K562 (cell line): ENCODE measurements around the gene HECW1. TPM values are rescaled to one million over a fixed set of nuclear protein-coding genes. Genes with fewer than 3 reads are reported as not detected.

Source experiments
- ATF1 ChIP-seq, 2 experiments: fragments of 450-650 bp in 1 of 2; IDR thresholded peaks; 2 replicates each; pipeline ENCODE4 v1.6.1; 2016; ENCODE audit warnings: missing compliant biosample characterization in 1 of 2, missing genetic modification characterization in 1 of 2
- CEBPB ChIP-seq: fragments of 450-650 bp; IDR thresholded peaks from 2 replicates; pipeline ENCODE4 v1.6.1; 2016; ENCODE audit warnings: missing genetic modification characterization, missing compliant biosample characterization
- ETV5 ChIP-seq: sonication (generic); formaldehyde crosslinking; IDR thresholded peaks from 2 replicates; pipeline ENCODE4 v1.4.0; 2020; ENCODE audit warnings: low read depth, mild to moderate bottlenecking, missing genetic modification reagents
- GABPA ChIP-seq: fragments of 200-800 bp; sonication (Bioruptor generic); conservative IDR thresholded peaks from 2 replicates; pipeline ENCODE4 v1.6.1; 2016; ENCODE audit warnings: low read depth, missing genetic modification characterization, missing compliant biosample characterization
- JUN ChIP-seq, 2 experiments: sonication (generic) in 1 of 2; formaldehyde crosslinking in 1 of 2; IDR thresholded peaks; 2 replicates each; pipeline versions ENCODE4 v1.6.1 to v1.8.0; 2012 to 2022; ENCODE audit warnings: borderline replicate concordance in 2 of 2, mild to moderate bottlenecking in 2 of 2, improper control_type of control experiment in 1 of 2, low read depth in 1 of 2, low read length in 1 of 2, missing genetic modification reagents in 1 of 2
- TCF3 ChIP-seq: sonication (generic); formaldehyde crosslinking; IDR thresholded peaks from 2 replicates; pipeline ENCODE4 v1.4.0; 2020; ENCODE audit warnings: mild to moderate bottlenecking, missing genetic modification reagents
- YY1 ChIP-seq, 3 experiments: IDR thresholded peaks; 2 replicates each; pipeline ENCODE4 v1.6.1; 2011; ENCODE audit warnings: low read length in 2 of 3, mild to moderate bottlenecking in 2 of 3, moderate library complexity in 2 of 3, borderline replicate concordance in 1 of 3, control low read depth in 1 of 3, low read depth in 1 of 3; ENCODE audit not compliant: insufficient read depth in 3 of 3, insufficient replicate concordance in 2 of 3, control insufficient read depth in 1 of 3, insufficient read length in 1 of 3; ENCODE audit errors: extremely low read depth in 1 of 3
- ZBTB2 ChIP-seq: fragments of 450-650 bp; IDR thresholded peaks from 2 replicates; pipeline ENCODE4 v1.6.1; 2016; ENCODE audit warnings: antibody characterized with exemption
- ZNF639 ChIP-seq, 2 experiments: fragments of 200-800 bp in 1 of 2; sonication (Bioruptor generic) in 1 of 2; sonication (generic) in 1 of 2; formaldehyde crosslinking in 1 of 2; IDR thresholded peaks in 1 of 2; conservative IDR thresholded peaks in 1 of 2; 2 replicates each; pipeline versions ENCODE4 v1.5.0 to v1.6.1; 2016 to 2020; ENCODE audit warnings: missing compliant biosample characterization in 1 of 2, missing genetic modification characterization in 1 of 2, missing genetic modification reagents in 1 of 2
- polyA plus RNA-seq, 8 experiments: library from polyadenylated mRNA; depleted of rRNA in 4 of 8; stranded (reverse) in 5 of 8; unstranded in 3 of 8; fragments of >200 nt; fragmentation: Nextera tagmentation in 2 of 8; fragmentation: Illumina TruSeq in 1 of 8; extraction: Ambion mirVana in 2 of 8; extraction: Trizol in 1 of 8; gene quantifications; 2 replicates each; pipeline versions ENCODE4 v1.2.1 to v1.2.3, GENCODE V29; 2011 to 2014; ENCODE audit warnings: inconsistent platforms in 1 of 8, missing spikeins in 1 of 8
- total RNA-seq, 7 experiments: library from RNA; depleted of rRNA in 6 of 7; stranded (reverse); fragments of >200 nt in 6 of 7; fragmentation: Illumina TruSeq in 2 of 7; extraction: Trizol in 2 of 7; gene quantifications; 2 replicates each; pipeline versions ENCODE4 v1.2.1 to v1.2.3, GENCODE V29; 2011 to 2021; ENCODE audit warnings: low replicate concordance in 1 of 7
- TF ChIP-seq, protein P1 (sequence below), 2 experiments: fragments of 450-650 bp; IDR thresholded peaks; 2 replicates each; pipeline ENCODE4 v1.6.1; 2016; ENCODE audit warnings: mild to moderate bottlenecking in 2 of 2, borderline replicate concordance in 1 of 2, low read depth in 1 of 2, moderate library complexity in 1 of 2
- TF ChIP-seq, protein P2 (sequence below), 2 experiments: fragments of 450-650 bp in 1 of 2; sonication (generic) in 1 of 2; formaldehyde crosslinking in 1 of 2; IDR thresholded peaks in 1 of 2; conservative IDR thresholded peaks in 1 of 2; 2 replicates each; pipeline versions ENCODE4 v1.6.1 to v1.8.1; 2016 to 2023; ENCODE audit warnings: mild to moderate bottlenecking in 2 of 2, moderate library complexity in 2 of 2, inconsistent platforms in 1 of 2, missing genetic modification reagents in 1 of 2

The HECW1 gene
- total and polyA plus RNA-seq, 9 of the 15 experiments (the other 6 are each of a cell fraction or from before 2014, with no cell fraction given), result 0.07 to 0.31 (median 0.13) TPM; not detected in 4

- TF ChIP-seq YY1 (IDR thresholded peaks at IDR 0.05; ENCODE audit: borderline replicate concordance in 1 of 3, control insufficient read depth in 1 of 3, extremely low read depth in 1 of 3, insufficient read depth in 3 of 3, insufficient read length in 1 of 3, insufficient replicate concordance in 2 of 3, low read depth in 1 of 3, low read length in 2 of 3) (peak in 1 of 3 experiments; percentile 75), ZNF639 (CRISPR knock-in tag; conservative IDR thresholded peaks at IDR 0.05 in 1 of 2, IDR thresholded peaks at IDR 0.05 in 1 of 2) (peak in 1 of 2 experiments; percentile 75; a peak in 1 of 4 replicates), TCF3 (CRISPR knock-in tag) (0 out of 2 replicates have a peak, but pooled peaks have one; percentile 12), JUN (IDR thresholded peaks at IDR 0.05; ENCODE audit: borderline replicate concordance, low read depth, low read length) (peak; percentile 88), JUN (CRISPR knock-in tag; IDR thresholded peaks at IDR 0.05; ENCODE audit: borderline replicate concordance) (no peak), ETV5 (CRISPR knock-in tag) (peak; percentile 45), ZBTB2 (no peak), ATF1 (CRISPR knock-in tag; IDR thresholded peaks at IDR 0.05) (no peak), ATF1 (tag; IDR thresholded peaks at IDR 0.05) (peak; percentile 84), CEBPB (peak; percentile 61), GABPA (peak; percentile 50; the same call in 1 of the 2 replicates)
- TF ChIP-seq, protein P1, sequence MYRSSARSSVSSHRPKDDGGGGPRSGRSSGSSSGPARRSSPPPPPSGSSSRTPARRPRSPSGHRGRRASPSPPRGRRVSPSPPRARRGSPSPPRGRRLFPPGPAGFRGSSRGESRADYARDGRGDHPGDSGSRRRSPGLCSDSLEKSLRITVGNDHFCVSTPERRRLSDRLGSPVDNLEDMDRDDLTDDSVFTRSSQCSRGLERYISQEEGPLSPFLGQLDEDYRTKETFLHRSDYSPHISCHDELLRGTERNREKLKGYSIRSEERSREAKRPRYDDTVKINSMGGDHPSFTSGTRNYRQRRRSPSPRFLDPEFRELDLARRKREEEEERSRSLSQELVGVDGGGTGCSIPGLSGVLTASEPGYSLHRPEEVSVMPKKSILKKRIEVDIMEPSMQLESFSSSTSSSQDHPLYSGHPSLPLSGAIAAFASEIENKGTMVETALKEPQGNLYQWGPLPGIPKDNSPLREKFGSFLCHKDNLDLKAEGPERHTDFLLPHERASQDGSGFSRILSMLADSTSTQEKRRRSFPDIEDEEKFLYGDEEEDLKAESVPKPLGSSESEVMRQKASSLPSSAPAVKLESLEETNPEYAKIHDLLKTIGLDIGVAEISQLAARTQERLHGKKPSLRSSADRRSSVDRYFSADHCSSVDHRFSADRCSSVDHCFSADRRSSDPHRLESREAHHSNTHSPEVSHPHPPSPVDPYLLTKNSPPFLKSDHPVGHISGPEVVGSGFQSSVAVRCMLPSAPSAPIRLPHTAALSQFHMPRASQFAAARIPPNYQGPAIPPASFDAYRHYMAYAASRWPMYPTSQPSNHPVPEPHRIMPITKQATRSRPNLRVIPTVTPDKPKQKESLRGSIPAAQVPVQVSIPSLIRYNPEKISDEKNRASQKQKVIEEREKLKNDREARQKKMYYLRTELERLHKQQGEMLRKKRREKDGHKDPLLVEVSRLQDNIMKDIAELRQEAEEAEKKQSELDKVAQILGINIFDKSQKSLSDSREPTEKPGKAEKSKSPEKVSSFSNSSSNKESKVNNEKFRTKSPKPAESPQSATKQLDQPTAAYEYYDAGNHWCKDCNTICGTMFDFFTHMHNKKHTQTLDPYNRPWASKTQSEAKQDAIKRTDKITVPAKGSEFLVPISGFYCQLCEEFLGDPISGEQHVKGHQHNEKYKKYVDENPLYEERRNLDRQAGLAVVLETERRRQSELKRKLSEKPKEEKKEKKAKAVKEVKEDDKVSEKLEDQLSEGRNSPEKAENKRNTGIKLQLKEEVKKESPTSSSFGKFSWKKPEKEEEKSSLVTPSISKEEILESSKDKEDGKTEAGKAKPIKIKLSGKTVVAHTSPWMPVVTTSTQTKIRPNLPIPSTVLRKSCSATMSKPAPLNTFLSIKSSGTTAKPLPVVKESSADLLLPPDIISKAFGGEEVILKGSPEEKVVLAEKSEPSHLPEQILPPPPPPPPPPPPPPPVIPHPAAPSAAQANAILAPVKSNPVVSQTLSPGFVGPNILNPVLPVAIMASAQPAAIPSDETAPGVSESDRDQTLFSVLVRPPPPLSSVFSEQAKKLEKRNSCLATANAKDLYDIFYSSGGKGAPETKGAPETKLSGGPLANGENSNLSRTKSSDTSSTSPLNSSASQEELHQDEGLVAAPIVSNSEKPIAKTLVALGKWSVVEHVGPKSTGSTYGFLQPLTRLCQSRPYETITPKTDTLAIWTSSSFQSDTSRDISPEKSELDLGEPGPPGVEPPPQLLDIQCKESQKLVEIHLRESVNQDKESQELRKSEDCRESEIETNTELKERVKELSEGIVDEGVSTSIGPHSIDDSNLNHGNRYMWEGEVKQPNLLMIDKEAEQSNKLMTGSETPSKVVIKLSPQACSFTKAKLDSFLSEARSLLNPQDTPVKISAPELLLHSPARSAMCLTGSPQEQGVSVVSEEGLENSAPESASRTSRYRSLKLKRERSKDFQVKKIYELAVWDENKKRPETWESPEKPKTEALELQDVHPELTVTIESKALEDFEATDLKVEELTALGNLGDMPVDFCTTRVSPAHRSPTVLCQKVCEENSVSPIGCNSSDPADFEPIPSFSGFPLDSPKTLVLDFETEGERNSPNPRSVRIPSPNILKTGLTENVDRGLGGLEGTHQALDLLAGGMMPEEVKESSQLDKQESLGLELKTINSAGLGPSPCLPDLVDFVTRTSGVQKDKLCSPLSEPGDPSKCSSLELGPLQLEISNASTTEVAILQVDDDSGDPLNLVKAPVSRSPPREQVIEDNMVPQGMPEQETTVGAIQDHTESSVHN (IDR thresholded peaks at IDR 0.05; ENCODE audit: borderline replicate concordance in 1 of 2, low read depth in 1 of 2), result 0 out of 4 replicates have a peak, but pooled peaks of 1 of the 2 experiments have one; percentile 40
- TF ChIP-seq, protein P2, sequence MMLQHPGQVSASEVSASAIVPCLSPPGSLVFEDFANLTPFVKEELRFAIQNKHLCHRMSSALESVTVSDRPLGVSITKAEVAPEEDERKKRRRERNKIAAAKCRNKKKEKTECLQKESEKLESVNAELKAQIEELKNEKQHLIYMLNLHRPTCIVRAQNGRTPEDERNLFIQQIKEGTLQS (IDR thresholded peaks at IDR 0.05), result peak; percentile 91
- TF ChIP-seq, protein P2 (CRISPR knock-in tag; conservative IDR thresholded peaks at IDR 0.05), result no peak
Measured at GRCh38 chr7:43572516-43573049, 460.1 kb downstream of the HECW1 start (continued).
